HG02938 (cell line): ENCODE data around the gene ITPR3.

Experiments
- ATAC-seq: cut with Tn5 transposase; IDR thresholded peaks from one replicate; pipeline ENCODE4 v1.9.1; 2021; ENCODE audit warnings: mild to moderate bottlenecking, moderate library complexity; ENCODE audit not compliant: unreplicated experiment

Gene ITPR3

DNA sequence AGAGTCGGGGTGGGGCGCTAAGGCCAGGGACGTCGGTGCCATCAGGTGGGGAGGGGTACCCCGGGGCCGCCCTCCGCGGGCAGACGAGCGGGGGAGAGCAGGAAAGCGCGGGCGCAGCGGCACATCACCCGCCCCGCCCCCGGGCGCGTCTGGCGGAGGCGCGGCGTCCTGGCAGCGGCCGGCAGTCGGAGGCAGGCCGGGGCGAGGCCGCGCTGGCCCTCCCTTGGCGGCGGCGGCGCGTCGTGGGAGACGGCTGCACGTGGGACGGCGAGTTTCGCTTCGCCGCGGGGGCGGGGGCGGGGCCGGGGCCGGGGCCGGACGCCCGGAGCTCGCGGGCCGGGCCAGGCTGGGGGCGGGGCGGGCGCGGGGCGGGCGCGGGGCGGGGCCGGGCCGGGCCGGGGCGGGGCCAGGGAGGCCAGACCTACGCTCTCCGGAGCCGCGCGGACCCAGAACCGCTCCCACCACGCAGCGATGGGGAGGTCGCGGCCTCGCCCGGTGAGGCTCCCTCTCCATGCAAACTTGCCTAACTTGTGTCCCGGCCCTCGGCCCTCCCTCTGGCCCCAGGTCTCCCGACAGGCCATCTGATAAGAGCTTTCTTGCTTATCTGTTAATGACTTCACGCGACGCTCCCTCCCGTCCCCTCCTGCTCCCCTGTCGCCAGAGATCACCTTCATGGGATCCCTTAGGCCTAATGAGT is 12.5 kb downstream of the ITPR3 start:
- peak; percentile 53 for ATAC-seq

DNA sequence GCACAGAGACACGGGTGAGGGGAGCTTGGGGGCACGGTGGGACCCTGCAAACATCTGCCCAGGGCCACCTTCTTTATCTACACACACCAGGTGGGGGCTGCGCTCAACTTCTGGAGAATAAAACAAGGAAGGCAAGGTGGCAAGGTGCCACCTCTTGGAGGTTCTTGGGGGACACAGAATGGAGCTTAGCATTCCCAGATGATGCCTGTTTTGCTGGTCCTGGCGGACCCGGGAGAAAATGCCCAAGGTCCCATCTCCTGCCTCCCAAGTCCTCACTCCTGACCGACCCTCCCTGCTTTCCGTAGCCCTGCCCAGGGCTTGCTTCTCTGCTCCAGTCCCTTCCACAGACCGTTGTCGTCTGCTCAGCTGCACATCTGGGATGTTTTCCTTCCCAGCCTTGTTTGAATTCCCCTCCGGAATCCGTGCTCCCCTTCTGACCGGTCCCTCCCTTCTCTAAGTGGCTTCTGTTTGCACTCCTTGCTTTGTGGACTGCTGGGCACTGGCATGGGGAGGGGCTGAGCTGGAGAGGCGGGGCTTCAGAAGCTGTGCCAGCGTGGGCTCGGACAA is 13.1 kb downstream of the ITPR3 start:
- no peak for ATAC-seq

GRCh38 chr6:33634946-33635345 is 13.8 kb downstream of the ITPR3 start:
- ATAC-seq: no peak

GRCh38 chr6:33636655-33637054 is 15.5 kb downstream of the ITPR3 start:
- ATAC-seq: no peak

GRCh38 chr6:33638556-33638955 is 17.4 kb downstream of the ITPR3 start:
- ATAC-seq: no peak

GRCh38 chr6:33639559-33639958 is 18.4 kb downstream of the ITPR3 start:
- no peak for ATAC-seq

DNA sequence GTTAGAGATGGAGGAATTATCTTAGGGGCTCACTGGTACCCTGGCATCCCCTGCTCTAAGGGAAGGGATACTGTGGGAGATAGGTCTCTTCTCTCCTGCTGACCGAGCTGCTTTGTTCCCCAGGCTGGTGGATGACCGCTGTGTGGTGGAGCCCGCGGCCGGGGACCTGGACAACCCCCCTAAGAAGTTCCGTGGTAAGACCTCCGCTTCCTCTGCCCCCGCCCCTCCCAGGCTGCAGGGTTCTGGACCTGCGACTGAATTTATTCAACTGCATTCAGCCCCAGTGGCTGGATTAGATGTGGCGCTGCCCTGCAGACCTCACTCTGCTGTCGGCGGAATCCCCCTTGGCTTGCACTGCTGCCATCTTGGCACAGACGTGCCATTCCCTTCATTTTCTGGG is 19.2 kb downstream of the ITPR3 start:
- no peak for ATAC-seq

- ATAC-seq: no peak
Measured at GRCh38 chr6:33641144-33641543, 20.0 kb downstream of the ITPR3 start.

- no peak for ATAC-seq
Measured at GRCh38 chr6:33641602-33642001, 20.5 kb downstream of the ITPR3 start.

GRCh38 chr6:33642897-33643296 is 21.8 kb downstream of the ITPR3 start:
- ATAC-seq: no peak

DNA sequence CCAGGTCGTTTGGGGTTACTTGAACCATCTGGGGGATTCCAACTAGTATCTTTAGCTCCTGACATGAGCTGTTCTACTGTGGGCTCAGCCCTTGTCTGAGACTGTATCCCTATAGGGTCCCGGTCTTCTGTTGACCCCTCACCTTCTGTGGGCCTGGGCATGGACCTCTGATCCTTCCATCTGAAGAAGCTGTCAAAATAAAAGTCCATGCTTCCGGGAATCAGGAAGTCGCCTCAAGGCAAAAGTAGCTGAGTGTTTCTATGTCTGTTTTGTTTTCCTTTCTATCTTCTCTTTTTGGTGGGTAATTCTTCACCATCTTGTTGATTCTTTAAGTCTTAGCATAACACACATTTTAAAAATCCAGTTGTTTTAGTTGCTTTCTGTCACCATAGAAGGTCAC is 30.3 kb downstream of the ITPR3 start:
- ATAC-seq: no peak

DNA sequence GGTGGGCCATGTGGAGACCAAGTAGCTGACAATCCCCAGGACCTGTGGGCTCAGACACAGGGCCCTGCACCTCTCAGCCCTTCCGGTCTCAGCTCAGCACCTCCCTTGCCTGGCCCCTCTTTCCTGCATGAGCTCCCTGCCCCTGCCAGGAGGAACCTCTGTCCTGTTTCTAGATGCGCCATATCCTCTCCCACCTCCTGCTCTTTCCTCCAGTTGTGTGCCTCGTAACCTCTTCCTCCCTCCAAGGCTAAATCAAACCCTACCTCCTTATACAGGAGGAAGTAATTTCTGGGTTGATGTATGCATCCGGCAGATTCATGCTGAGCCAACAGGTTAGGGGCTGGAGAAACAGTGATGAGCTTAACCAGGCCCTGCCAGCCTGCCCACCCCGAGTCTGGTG is 30.9 kb downstream of the ITPR3 start:
- ATAC-seq: no peak

GRCh38 chr6:33654831-33655554 is 33.9 kb downstream of the ITPR3 start:
- ATAC-seq: no peak

GRCh38 chr6:33656844-33657243 is 35.7 kb downstream of the ITPR3 start:
- ATAC-seq: no peak

DNA sequence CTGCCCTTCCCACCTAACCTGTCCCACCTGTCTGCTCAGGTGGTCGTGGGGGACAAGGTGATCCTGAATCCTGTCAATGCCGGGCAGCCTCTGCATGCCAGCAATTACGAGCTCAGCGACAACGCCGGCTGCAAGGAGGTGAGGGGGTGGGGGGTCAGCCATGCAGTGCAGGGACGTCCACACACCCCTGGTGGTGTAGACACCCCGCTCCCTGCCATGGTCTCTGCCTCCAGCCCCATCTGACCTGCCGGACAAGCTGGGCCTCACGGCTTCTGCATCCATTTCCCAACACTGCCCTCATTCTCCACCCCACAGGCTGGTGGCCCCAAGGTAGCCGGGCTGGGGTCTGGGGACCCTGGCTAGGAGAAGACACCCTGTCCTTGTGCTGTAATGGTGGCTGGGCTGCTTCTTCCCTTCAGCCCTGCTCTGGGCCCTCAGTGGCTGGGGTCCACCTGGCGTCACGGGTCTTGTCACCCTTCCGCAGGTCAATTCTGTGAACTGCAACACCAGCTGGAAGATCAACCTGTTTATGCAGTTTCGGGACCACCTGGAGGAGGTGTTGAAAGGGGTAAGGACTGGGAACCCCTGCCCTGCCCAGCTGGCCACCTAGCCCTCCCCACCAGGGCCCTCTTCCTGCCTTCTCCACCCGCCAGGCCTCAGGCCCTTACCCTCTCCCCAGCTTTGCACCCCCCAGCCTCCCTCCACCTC is 38.0 kb downstream of the ITPR3 start:
- no peak for ATAC-seq

- ATAC-seq: no peak
Measured at GRCh38 chr6:33659986-33660385, 38.9 kb downstream of the ITPR3 start.

DNA sequence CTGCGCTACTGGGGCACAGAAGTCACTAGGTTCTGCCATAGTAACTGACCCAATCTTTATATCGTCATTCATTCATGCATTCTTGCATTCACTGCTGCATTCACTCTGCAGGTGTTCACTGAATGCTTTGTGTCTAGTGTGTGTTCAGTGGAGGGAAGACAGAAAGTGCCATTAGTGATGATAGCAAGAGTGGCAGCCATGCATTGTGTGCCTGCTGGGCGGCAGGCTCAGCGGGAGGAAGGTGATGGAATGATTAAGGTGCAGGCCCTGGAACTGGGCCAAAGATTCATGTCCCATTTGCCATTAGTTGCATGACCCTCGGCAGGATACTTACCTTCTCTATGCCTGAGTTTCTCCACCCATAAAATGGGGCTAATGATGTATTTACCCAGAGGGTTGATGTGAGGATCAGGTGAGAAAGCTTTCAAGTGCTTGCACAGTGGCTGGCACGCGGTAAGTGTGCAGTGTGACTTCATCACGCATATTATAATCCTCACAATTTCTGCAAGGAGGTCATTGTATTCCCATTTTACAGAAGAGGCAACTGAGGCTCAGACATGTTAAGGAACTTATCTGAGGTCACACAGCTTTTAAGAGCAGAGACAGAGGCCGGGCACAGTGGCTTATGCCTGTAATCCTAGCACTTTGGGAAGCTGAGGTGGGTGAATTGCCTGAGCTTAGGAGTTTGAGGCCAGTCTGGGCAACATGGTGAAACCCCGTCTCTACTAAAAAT is 40.1 kb downstream of the ITPR3 start:
- no peak for ATAC-seq

- no peak for ATAC-seq
Measured at GRCh38 chr6:33662318-33662717, 41.2 kb downstream of the ITPR3 start.

GRCh38 chr6:33663028-33663427 is 41.9 kb downstream of the ITPR3 start:
- ATAC-seq: no peak

- ATAC-seq: no peak
Measured at GRCh38 chr6:33663727-33664449, 42.8 kb downstream of the ITPR3 start.
